A549 (cell line): ENCODE data around the gene DDB1.

Experiments used
- MAFK ChIP-seq: fragments of 450-650 bp; IDR thresholded peaks from 2 replicates; pipeline ENCODE4 v1.6.1; 2014; ENCODE audit not compliant: partially characterized antibody
- TF ChIP-seq, protein P1 (sequence below): fragments of 450-650 bp; IDR thresholded peaks from 2 replicates; pipeline ENCODE4 v1.6.1; 2014; ENCODE audit warnings: antibody characterized with exemption
- TF ChIP-seq, protein P2 (sequence below): fragments of >200 bp; sonication (Bioruptor Twin); formaldehyde crosslinking; IDR thresholded peaks from 3 replicates; pipeline ENCODE4 v1.5.1; 2016

DNA sequence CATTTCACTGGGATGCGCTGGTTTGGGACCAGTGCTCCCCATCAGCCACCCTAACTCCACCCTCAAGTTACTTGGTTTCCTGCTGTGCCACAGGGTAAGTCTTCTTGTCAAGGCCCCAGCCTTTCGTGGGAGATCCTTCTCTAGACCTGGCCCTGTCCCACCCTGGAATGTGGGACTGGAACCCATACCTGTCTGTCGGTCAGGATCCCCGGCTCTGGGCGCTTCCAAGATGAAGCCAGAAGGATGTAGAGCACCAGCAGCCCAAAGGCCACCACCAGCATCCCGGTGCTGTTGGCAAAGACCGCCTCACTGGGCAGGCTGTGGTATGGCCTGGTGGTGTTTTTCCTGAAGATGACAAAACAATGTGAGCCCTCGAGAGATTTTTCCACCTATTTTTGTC is 17.9 kb upstream of the DDB1 start:
- TF ChIP-seq, protein P1, sequence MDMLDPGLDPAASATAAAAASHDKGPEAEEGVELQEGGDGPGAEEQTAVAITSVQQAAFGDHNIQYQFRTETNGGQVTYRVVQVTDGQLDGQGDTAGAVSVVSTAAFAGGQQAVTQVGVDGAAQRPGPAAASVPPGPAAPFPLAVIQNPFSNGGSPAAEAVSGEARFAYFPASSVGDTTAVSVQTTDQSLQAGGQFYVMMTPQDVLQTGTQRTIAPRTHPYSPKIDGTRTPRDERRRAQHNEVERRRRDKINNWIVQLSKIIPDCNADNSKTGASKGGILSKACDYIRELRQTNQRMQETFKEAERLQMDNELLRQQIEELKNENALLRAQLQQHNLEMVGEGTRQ = no peak
- TF ChIP-seq, protein P2, sequence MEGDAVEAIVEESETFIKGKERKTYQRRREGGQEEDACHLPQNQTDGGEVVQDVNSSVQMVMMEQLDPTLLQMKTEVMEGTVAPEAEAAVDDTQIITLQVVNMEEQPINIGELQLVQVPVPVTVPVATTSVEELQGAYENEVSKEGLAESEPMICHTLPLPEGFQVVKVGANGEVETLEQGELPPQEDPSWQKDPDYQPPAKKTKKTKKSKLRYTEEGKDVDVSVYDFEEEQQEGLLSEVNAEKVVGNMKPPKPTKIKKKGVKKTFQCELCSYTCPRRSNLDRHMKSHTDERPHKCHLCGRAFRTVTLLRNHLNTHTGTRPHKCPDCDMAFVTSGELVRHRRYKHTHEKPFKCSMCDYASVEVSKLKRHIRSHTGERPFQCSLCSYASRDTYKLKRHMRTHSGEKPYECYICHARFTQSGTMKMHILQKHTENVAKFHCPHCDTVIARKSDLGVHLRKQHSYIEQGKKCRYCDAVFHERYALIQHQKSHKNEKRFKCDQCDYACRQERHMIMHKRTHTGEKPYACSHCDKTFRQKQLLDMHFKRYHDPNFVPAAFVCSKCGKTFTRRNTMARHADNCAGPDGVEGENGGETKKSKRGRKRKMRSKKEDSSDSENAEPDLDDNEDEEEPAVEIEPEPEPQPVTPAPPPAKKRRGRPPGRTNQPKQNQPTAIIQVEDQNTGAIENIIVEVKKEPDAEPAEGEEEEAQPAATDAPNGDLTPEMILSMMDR = no peak
- no peak for TF ChIP-seq MAFK
